ENCODE data around the gene DPYSL3.

The DPYSL3 gene

GRCh38 chr5:147403651-147404640, 105.9 kb downstream of the DPYSL3 start:
- no peak for DNase-seq (ENCODE audit: low read depth in 2 of 2)

GRCh38 chr5:147400881-147401280, 109.0 kb downstream of the DPYSL3 start:
- DNase-seq (ENCODE audit: low read depth in 2 of 2): no peak

DNA sequence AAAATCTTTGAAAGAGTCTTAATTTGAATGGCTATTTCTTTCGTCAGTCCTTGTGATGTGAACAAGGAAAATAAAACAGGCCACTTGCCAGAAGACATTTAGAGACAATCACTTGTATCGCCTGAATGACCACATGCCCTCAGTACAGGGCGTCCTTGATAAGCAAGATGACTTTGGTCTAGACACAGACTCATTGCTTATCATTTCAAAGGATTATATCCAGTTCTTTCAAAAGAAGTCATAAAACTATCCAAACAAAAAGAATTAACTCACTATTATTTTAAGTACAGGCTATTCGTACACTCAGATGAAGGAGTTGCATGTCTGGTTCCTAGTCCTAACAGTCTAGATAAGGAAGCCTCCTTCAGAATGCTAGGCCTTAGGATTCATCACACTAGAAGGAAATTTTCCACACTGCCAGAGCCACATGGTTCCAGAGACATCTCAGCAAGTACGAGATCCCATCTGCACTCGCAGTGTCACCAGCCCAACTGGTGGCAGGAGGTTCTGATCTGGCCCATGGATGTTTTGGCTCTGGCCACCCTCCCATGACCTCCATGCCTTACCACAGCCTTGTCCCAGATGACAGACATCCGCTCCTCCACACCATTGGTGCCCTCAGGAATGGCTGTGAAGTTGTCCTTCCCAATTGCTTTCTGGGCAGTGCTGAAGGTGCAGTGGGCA, 109.6 kb downstream of the DPYSL3 start:
- no peak for DNase-seq (ENCODE audit: low read depth in 2 of 2)

DNA sequence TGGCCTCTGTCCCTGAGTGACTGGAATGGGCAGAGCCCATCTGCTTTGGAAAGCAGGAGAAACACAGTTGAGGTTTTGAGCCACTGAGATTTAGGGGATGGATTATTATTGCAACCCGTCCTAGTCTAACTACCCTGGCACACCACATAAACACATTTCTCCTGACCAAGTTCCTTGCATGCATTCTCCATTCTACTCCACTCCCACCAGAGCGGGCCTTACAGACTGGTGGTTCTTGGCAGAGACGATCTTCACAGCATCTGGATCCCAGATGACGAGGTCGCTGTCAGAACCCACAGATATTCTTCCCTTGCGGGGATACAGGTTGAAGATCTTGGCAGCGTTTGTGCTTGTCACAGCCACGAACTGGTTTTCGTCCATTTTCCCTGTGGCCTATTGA, 111.0 kb downstream of the DPYSL3 start:
- no peak for DNase-seq (ENCODE audit: low read depth in 2 of 2)

DNA sequence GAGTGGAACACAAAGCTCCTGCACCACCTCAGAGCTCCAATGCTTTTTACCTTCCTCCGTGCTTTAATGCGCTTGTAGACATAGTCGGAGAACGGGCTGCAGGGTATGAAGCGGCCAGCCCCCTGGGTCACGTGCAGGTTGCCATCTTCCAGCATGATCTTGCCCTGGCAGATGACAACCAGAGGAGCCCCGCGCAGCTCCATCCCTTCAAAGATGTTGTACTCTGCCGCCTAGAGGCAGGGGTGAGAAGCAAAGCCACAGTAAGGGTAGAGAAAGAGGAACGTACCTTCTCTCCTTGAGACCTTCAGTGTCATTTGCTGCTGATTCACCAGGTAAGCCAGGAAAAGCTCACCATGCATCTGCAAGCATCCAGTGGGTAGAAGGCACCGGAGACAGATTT, 112.3 kb downstream of the DPYSL3 start:
- no peak for DNase-seq (ENCODE audit: low read depth in 2 of 2)

GRCh38 chr5:147396070-147396823, 113.6 kb downstream of the DPYSL3 start:
- no peak for DNase-seq (ENCODE audit: low read depth in 2 of 2)

DNA sequence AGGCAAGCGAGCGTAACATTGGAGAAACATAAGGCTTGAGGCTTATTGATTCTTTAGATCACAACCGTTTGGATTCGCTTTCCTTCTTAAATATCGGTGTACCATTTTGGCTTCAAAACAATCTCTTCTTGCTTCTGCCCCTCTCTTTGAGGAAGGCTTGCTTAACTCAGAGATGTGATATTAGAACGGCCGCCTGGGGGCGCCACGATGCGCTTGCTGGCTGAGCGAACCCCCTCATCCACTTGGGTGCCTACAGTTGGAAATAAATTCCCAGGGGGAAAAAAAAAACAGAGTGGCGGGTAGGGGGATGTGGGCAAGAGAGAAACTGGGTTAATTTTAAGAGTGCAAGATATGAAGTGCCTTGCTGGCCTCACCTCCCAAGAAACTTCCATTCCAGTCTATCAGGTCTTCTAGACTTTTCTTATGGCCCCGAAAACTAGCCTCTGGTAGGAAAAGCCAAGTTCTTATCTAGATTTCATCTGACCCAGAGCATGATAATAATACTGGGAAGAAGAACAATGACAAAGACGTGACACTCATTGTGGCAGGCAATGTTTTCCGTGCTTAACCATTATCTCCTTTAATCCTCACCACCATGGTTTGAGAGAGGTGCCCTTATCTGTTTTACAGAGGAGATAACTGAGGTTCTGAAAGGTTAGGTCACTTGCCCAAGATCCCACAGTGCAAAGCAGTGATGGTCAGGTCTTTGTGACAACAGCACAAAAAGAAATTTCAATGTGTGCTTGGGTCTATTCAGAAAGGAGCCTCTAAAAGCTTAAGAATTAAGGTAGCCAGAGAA, 115.8 kb downstream of the DPYSL3 start:
- DNase-seq (ENCODE audit: low read depth in 2 of 2): no peak

DNA sequence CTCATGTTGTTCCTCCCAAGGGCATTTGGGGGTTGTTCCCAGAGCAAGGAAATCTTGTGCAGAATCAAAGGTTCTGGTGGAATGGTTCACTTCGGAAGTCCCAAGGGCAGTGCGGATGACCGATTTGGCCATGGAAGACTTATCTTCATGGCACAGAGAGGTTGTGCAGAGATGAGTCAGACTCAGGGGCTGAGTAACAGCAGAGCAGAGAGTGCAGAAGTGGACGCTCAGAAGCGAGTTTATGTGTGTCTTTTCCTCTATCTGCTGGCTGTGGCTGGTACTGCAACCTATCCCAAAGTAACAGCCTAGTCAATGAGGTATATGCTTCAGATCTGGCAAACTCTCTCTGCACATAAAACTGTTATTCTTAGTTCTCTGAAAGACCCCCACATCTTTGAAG, 118.1 kb downstream of the DPYSL3 start:
- DNase-seq (ENCODE audit: low read depth in 2 of 2): no peak

- DNase-seq (ENCODE audit: low read depth in 2 of 2): no peak
Observed at GRCh38 chr5:147390654-147391225, 119.1 kb downstream of the DPYSL3 start.

DNA sequence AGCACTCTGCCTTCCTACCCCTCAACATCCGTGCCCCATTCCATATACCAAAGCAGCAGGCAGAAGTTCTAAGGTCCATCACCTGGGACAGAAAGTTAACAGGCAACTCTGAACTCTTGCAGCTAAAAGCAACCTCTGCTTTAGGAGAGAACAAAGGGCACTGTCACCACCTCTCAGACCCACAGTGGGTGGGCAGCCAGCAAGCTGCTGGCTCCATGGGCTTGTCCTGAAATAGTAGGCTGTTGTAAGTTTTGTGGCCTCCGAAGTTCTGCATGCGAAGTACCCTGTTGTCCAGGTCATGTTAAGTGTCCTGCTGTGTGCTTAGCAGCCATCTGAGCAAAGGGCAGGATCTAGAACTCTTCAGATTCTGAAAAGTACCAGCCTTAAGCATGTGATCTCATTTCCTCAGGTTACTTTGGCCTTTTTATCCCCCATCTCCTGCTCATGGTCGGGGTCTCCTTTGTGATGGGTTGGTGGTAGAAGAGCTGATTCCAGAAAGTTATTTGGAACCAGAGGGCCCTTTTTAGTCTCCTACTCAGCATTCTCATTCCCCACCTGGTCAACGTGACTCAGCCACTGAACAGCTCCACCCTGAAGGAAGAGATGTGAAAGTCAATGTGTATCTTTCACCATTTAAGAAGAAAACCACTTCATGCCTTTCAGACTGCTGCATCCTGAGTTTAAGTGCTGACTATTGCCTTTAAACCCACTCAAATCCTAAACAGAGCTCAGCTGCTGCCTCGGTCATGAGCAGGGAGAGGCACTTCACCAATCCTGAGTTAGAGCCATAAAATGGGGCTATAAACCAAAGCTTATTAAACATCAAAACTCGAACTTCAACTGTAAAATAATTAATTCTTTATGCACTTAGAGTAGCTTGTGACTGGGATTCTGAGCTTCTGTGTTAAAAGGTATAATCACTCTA, 121.4 kb downstream of the DPYSL3 start:
- DNase-seq (ENCODE audit: low read depth in 2 of 2): no peak

DNA sequence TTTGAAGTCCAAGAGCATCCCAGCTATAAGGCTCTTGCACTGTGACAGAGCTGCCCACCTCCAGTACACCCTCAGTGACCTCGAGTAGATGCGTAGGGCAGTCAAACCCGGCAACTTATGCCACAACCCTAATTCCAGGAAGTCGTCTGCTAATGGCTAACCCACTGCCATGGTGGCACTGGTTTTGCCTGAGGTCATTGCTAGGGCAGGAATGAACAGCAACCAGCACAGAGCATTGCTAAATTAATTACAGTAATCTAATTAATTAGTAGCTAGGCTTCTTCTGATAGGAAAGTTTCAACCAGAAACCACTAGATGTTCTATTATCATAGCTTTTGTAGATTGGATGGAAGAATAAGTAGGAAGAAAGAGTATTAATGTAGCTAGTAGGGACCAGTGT, 122.8 kb downstream of the DPYSL3 start:
- no peak for DNase-seq (ENCODE audit: low read depth in 2 of 2)

DNA sequence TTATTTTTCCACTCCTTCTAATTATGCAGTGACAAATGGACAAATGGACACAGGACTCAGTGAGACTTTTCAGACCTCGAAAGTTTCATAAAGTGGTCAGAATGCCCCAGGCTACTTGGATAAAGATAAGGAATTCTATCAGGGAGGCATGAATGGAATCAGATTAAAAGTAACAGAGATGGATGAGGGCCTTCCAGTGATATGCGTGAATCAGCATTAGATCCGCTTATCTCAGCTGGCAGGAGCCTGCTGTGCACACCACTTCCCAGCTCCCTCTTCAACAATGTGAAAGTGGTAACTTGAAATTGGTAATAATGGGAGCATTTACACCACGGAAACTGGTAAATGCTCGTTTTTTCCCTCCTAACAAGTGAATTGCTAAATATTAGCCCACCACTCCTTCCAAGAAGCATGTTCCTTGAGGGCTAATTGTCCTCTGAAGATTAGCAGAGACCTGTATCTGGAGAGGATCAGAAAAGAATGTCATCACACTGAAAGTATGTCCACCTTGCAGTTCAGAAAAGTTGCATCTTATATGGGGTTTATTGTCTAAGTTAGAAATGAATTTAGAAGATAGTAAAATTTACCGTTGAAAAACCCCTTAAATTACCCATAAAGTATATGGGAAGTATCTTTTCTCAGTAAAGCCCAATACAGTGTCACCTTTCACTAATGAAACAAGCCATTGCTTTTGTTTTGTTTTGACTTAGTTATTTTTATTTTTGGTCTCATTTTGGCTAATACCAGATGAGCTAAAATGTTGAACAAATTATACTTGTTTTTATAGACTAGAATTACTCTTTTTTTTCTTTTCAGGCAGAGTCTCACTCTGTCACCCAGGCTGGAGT, 125.3 kb downstream of the DPYSL3 start:
- no peak for DNase-seq (ENCODE audit: low read depth in 2 of 2)

GRCh38 chr5:147382776-147383175, 127.1 kb downstream of the DPYSL3 start:
- no peak for DNase-seq (ENCODE audit: low read depth in 2 of 2)

DNA sequence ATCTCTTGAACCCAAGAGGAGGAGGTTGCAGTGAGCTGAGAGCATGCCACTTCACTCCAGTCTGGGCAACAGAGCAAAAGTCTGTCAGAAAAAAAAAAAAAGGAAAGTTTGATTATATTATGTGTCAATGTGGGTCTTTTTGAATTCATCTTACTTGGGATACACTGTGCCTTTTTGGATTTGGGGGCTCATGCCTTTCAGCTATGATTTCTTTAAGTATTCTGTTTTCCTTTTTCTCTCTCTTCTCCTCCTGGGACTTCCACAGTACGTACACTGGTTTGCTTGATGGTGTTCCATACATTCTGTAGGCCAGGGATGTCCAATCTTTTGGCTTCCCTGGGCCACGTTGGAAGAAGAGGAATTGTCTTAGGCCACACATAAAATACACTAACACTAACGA, 128.3 kb downstream of the DPYSL3 start:
- DNase-seq (ENCODE audit: low read depth in 2 of 2): no peak

GRCh38 chr5:147377682-147378081, 132.2 kb downstream of the DPYSL3 start:
- no peak for DNase-seq (ENCODE audit: low read depth in 2 of 2)

- DNase-seq (ENCODE audit: low read depth in 2 of 2): no peak
Observed at GRCh38 chr5:147375151-147375550, 134.7 kb downstream of the DPYSL3 start.

GRCh38 chr5:147373328-147373727, 136.5 kb downstream of the DPYSL3 start:
- no peak for DNase-seq (ENCODE audit: low read depth in 2 of 2)

DNA sequence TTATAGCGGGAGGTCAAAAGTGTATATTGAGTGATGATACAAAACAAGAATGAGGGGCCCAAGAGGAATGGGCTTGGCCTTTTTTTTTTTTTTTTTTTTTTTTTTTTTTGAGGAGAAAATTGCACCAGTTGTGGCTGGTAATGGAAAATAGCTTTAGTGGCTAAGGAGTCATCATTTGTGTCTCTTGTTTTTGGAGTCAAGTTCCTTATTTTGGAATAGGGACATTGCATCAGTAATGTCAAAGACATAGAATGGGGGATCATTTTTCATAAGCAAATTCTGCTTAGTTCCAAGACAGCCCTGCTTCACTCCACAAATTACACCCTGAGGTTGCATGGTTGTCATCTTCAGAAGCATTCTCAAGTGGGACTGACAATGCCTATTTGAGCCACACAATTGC, 137.7 kb downstream of the DPYSL3 start:
- DNase-seq (ENCODE audit: low read depth in 2 of 2): no peak

GRCh38 chr5:147371290-147371689, 138.6 kb downstream of the DPYSL3 start:
- no peak for DNase-seq (ENCODE audit: low read depth in 2 of 2)
